Measurements from ENCODE around the gene BCO1.

BCO1 gene

DNA sequence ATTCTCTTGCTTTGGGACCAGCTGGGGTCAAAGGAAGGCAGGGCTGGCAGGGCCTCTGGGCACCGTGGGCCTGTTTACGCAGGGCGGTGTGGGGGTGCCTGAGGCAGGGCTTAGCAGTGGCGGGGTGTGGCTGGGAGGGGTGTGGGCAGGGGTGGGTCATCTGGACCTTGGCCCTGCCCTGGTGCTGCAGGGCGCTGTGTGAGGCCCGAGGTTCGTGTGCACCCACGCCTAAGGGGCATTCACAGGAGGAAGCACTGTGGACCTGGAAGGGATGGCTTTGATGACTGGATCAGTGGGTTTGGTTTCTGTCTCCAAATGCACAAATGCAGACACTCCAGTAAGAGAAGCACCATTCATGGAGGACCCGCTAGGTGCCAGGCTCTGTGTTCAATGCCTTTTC lies 37.3 kb downstream of the BCO1 start:
- H3K27ac ChIP-seq (ENCODE audit: low read depth, low read length, severe bottlenecking) = no peak overlapping the region
- no peaks in the 10 kb centered on the region for H3K4me1 ChIP-seq (ENCODE audit: control insufficient read depth, insufficient read depth, low read length, poor library complexity, severe bottlenecking)
- no peaks in the 10 kb centered on the region for H3K9me3 ChIP-seq (ENCODE audit: control insufficient read depth, low read length)
- H3K36me3 ChIP-seq (ENCODE audit: control insufficient read depth, insufficient read depth, low read length) = no peaks in the 10 kb centered on the region
- no peak overlapping the region for H3K4me3 ChIP-seq (ENCODE audit: extremely low read depth, insufficient read depth, low read length, poor library complexity, severe bottlenecking)
- 94 to 95% methylated on average over 7 to 8 of the region's 9 CpGs for WGBS, 2 experiments (ENCODE audit: insufficient coverage in 2 of 2)

DNA sequence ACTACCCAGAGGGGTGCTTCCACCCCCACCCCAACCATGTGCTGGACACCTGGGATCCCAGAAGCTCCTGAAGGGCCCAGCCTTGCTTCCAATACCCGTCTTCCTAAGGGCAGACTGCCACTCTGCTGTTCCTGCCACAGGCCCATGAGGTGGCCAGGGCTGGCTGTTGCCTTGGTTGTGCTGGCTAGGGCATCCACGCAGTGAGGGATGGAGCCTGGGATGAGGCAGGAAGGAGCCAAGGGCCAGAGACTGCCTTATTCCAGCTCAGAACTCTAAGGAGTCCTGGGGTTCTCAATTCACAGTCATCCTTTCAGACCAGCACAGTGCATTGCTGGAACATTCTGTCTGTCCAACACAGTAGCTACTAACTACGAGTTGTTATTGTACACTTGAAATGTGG lies 37.8 kb downstream of the BCO1 start:
- H3K27ac ChIP-seq (ENCODE audit: low read depth, low read length, severe bottlenecking) = no peak overlapping the region
- H3K9me3 ChIP-seq (ENCODE audit: control insufficient read depth, low read length) = no peaks in the 10 kb centered on the region
- H3K4me1 ChIP-seq (ENCODE audit: control insufficient read depth, insufficient read depth, low read length, poor library complexity, severe bottlenecking) = no peaks in the 10 kb centered on the region
- no peak overlapping the region for H3K4me3 ChIP-seq (ENCODE audit: extremely low read depth, insufficient read depth, low read length, poor library complexity, severe bottlenecking)
- no peaks in the 10 kb centered on the region for H3K36me3 ChIP-seq (ENCODE audit: control insufficient read depth, insufficient read depth, low read length)
- WGBS, 2 experiments (ENCODE audit: insufficient coverage in 2 of 2) = 93 to 100% methylated on average over 2 of the region's 3 CpGs

- no peaks in the 10 kb centered on the region for H3K9me3 ChIP-seq (ENCODE audit: control insufficient read depth, low read length)
- H3K4me3 ChIP-seq (ENCODE audit: extremely low read depth, insufficient read depth, low read length, poor library complexity, severe bottlenecking) = no peak overlapping the region
- WGBS, 2 experiments (ENCODE audit: insufficient coverage in 2 of 2) = 91 to 97% methylated on average over 4 to 5 of the region's 6 CpGs
- no peaks in the 10 kb centered on the region for H3K36me3 ChIP-seq (ENCODE audit: control insufficient read depth, insufficient read depth, low read length)
- no peak overlapping the region for H3K27ac ChIP-seq (ENCODE audit: low read depth, low read length, severe bottlenecking)
- no peaks in the 10 kb centered on the region for H3K4me1 ChIP-seq (ENCODE audit: control insufficient read depth, insufficient read depth, low read length, poor library complexity, severe bottlenecking)
Measured at GRCh38 chr16:81277541-81278080, 39.1 kb downstream of the BCO1 start.

DNA sequence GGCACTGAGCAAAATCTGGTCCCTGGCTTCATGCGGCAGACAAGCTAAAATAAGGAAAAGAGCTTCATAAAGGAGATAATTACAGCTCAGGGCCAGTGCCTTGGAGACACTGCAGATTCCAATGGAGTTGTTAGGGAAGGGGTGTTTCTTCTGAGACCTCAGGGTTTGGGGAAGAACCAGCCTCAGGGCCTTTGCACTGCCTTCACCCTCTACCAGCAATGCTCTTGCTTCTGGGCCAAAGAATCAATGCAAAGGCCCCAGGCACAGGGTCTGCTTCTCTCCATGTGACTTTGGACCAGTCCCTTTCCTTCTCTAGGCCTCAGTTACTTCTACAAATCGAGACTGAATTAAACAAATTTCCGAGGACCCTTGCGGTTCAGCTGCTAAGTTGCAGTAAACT lies 40.0 kb downstream of the BCO1 start:
- 71 to 100% methylated on average over 1 to 4 of the region's 4 CpGs for WGBS, 2 experiments (ENCODE audit: insufficient coverage in 2 of 2)
- no peaks in the 10 kb centered on the region for H3K9me3 ChIP-seq (ENCODE audit: control insufficient read depth, low read length)
- no peaks in the 10 kb centered on the region for H3K4me1 ChIP-seq (ENCODE audit: control insufficient read depth, insufficient read depth, low read length, poor library complexity, severe bottlenecking)
- H3K27ac ChIP-seq (ENCODE audit: low read depth, low read length, severe bottlenecking) = no peak overlapping the region
- H3K4me3 ChIP-seq (ENCODE audit: extremely low read depth, insufficient read depth, low read length, poor library complexity, severe bottlenecking) = no peak overlapping the region
- H3K36me3 ChIP-seq (ENCODE audit: control insufficient read depth, insufficient read depth, low read length) = no peaks in the 10 kb centered on the region

DNA sequence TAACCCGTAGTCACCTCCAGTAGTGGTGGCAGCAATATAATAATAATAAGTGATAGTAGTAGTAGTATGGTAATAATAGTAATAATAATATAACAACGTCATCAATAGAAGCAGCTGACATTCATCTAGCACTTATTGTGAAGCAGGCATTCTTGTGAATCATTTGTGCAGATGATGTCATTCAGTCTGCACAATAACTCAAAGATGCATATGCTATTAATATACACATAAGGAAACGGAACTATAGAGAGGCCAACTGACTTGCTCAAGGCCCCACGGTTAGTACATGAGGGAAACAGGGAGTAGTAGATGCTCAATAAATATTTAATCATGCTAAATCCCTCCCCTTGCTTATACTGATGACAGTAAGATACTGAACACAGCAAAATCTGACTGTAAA lies 40.9 kb downstream of the BCO1 start:
- H3K9me3 ChIP-seq (ENCODE audit: control insufficient read depth, low read length) = no peaks in the 10 kb centered on the region
- no peak overlapping the region for H3K27ac ChIP-seq (ENCODE audit: low read depth, low read length, severe bottlenecking)
- no CpG with 5 or more reads among the region's 4 CpGs for WGBS, 2 experiments (ENCODE audit: insufficient coverage in 2 of 2)
- H3K4me3 ChIP-seq (ENCODE audit: extremely low read depth, insufficient read depth, low read length, poor library complexity, severe bottlenecking) = no peak overlapping the region
- no peaks in the 10 kb centered on the region for H3K36me3 ChIP-seq (ENCODE audit: control insufficient read depth, insufficient read depth, low read length)
- no peaks in the 10 kb centered on the region for H3K4me1 ChIP-seq (ENCODE audit: control insufficient read depth, insufficient read depth, low read length, poor library complexity, severe bottlenecking)

GRCh38 chr16:81280393-81280792 lies 41.9 kb downstream of the BCO1 start:
- no peaks in the 10 kb centered on the region for H3K9me3 ChIP-seq (ENCODE audit: control insufficient read depth, low read length)
- H3K36me3 ChIP-seq (ENCODE audit: control insufficient read depth, insufficient read depth, low read length) = no peaks in the 10 kb centered on the region
- WGBS, 2 experiments (ENCODE audit: insufficient coverage in 2 of 2) = 83 to 86% methylated on average over 1 of the region's 3 CpGs
- H3K27ac ChIP-seq (ENCODE audit: low read depth, low read length, severe bottlenecking) = no peak overlapping the region
- H3K4me3 ChIP-seq (ENCODE audit: extremely low read depth, insufficient read depth, low read length, poor library complexity, severe bottlenecking) = no peak overlapping the region
- H3K4me1 ChIP-seq (ENCODE audit: control insufficient read depth, insufficient read depth, low read length, poor library complexity, severe bottlenecking) = no peaks in the 10 kb centered on the region

DNA sequence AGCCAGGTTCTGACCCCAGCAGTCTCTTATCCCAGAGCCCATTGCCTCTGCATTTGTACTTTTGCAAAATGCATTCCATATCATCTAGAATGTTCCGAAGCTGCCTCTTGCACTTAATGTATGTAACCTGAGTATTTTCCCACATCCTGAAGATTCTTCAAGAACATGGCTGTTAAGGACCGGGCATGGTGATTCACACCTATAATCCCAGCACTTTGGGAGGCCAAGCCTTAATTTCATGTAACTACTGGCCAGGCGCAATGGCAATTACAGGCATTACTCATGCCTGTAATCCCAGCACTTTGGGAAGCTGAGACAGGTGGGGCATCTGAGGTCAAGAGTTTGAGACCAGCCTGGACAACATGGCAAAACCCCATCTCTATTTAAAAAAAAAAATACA lies 44.6 kb downstream of the BCO1 start:
- Histone ChIP-seq H3K9me3 (ENCODE audit: control insufficient read depth, low read length) (no peaks in the 10 kb centered on the region), H3K4me3 (ENCODE audit: extremely low read depth, insufficient read depth, low read length, poor library complexity, severe bottlenecking) (no peak overlapping the region), H3K36me3 (ENCODE audit: control insufficient read depth, insufficient read depth, low read length) (no peaks in the 10 kb centered on the region), H3K27ac (ENCODE audit: low read depth, low read length, severe bottlenecking) (no peak overlapping the region), H3K4me1 (ENCODE audit: control insufficient read depth, insufficient read depth, low read length, poor library complexity, severe bottlenecking) (no peaks in the 10 kb centered on the region)
- 88 to 100% methylated on average over 1 to 3 of the region's 3 CpGs for WGBS, 2 experiments (ENCODE audit: insufficient coverage in 2 of 2)

DNA sequence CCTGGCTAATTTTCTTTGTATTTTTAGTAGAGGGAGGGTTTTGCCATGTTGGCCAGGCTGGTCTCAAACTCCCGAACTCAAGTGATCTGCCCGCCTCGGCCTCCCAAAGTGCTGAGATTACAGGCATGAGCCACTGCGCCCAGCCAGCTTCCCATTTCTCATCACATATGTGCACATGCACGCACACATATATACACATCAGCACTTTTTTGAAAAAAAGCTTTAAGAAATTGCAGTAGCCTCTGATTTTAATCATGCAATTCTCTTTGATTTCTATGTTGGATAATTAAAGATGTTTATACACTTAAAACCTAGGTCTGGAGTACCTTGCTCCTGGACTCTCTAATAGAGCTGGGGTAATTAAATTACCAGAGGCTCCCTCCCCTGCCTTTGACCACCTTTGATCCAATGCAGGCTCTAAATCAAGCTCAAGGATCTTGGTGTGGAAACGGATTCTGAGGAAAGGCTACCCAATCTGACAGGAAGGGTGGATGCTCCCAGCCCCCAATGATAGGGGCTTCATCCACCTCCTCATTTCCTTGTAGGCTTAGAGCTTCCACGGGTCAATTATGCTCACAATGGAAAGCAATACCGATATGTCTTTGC lies 46.6 kb downstream of the BCO1 start:
- Histone ChIP-seq H3K9me3 (ENCODE audit: control insufficient read depth, low read length) (no peaks in the 10 kb centered on the region), H3K4me1 (ENCODE audit: control insufficient read depth, insufficient read depth, low read length, poor library complexity, severe bottlenecking) (no peaks in the 10 kb centered on the region), H3K36me3 (ENCODE audit: control insufficient read depth, insufficient read depth, low read length) (no peaks in the 10 kb centered on the region), H3K4me3 (ENCODE audit: extremely low read depth, insufficient read depth, low read length, poor library complexity, severe bottlenecking) (no peak overlapping the region), H3K27ac (ENCODE audit: low read depth, low read length, severe bottlenecking) (no peak overlapping the region)
- 87 to 91% methylated on average over 6 to 8 of the region's 8 CpGs for WGBS, 2 experiments (ENCODE audit: insufficient coverage in 2 of 2)

GRCh38 chr16:81286190-81286589 lies 47.7 kb downstream of the BCO1 start:
- Histone ChIP-seq H3K4me1 (ENCODE audit: control insufficient read depth, insufficient read depth, low read length, poor library complexity, severe bottlenecking) (no peaks in the 10 kb centered on the region), H3K27ac (ENCODE audit: low read depth, low read length, severe bottlenecking) (no peak overlapping the region), H3K4me3 (ENCODE audit: extremely low read depth, insufficient read depth, low read length, poor library complexity, severe bottlenecking) (no peak overlapping the region), H3K9me3 (ENCODE audit: control insufficient read depth, low read length) (no peaks in the 10 kb centered on the region), H3K36me3 (ENCODE audit: control insufficient read depth, insufficient read depth, low read length) (no peaks in the 10 kb centered on the region)
- WGBS, 2 experiments (ENCODE audit: insufficient coverage in 2 of 2) = no CpG with 5 or more reads among the region's 1 CpG

DNA sequence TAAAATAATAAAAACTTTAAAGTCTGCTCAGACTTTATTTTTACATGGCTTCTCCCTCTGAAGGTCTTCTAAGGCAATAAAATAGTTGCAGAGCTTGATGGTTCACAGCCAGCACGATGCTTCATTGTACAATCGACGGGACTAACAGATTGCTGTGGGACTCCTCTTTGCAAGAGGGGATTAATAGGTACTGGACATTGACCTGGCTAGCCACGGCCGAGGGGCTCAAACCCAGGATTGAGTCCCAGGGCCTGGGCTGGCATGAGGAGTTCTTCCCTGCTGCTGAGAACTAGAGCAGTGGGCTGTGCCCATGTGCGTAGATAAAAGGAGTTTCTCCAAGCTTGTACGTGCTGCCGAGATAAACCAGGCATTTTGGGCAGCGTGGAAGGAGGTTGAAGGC lies 52.6 kb downstream of the BCO1 start:
- 91 to 98% methylated on average over 9 of the region's 9 CpGs for WGBS, 2 experiments (ENCODE audit: insufficient coverage in 2 of 2)
- Histone ChIP-seq H3K9me3 (ENCODE audit: control insufficient read depth, low read length) (no peaks in the 10 kb centered on the region), H3K4me1 (ENCODE audit: control insufficient read depth, insufficient read depth, low read length, poor library complexity, severe bottlenecking) (no peaks in the 10 kb centered on the region), H3K36me3 (ENCODE audit: control insufficient read depth, insufficient read depth, low read length) (no peaks in the 10 kb centered on the region), H3K4me3 (ENCODE audit: extremely low read depth, insufficient read depth, low read length, poor library complexity, severe bottlenecking) (no peak overlapping the region), H3K27ac (ENCODE audit: low read depth, low read length, severe bottlenecking) (no peak overlapping the region)

GRCh38 chr16:81292936-81293335 lies 54.4 kb downstream of the BCO1 start:
- Histone ChIP-seq H3K4me1 (ENCODE audit: control insufficient read depth, insufficient read depth, low read length, poor library complexity, severe bottlenecking) (no peaks in the 10 kb centered on the region), H3K36me3 (ENCODE audit: control insufficient read depth, insufficient read depth, low read length) (no peaks in the 10 kb centered on the region), H3K9me3 (ENCODE audit: control insufficient read depth, low read length) (no peaks in the 10 kb centered on the region), H3K4me3 (ENCODE audit: extremely low read depth, insufficient read depth, low read length, poor library complexity, severe bottlenecking) (no peak overlapping the region), H3K27ac (ENCODE audit: low read depth, low read length, severe bottlenecking) (no peak overlapping the region)
- 77 to 89% methylated on average over 3 of the region's 5 CpGs for WGBS, 2 experiments (ENCODE audit: insufficient coverage in 2 of 2)

Data from mesodermal cell (in vitro differentiated cells).